HG02759 (cell line): Measurements from ENCODE around the gene CBARP.

Experiments used
- ATAC-seq: cut with Tn5 transposase; IDR thresholded peaks from one replicate; pipeline ENCODE4 v1.9.1; 2021; ENCODE audit warnings: mild to moderate bottlenecking, moderate library complexity; ENCODE audit not compliant: unreplicated experiment

The CBARP gene

DNA sequence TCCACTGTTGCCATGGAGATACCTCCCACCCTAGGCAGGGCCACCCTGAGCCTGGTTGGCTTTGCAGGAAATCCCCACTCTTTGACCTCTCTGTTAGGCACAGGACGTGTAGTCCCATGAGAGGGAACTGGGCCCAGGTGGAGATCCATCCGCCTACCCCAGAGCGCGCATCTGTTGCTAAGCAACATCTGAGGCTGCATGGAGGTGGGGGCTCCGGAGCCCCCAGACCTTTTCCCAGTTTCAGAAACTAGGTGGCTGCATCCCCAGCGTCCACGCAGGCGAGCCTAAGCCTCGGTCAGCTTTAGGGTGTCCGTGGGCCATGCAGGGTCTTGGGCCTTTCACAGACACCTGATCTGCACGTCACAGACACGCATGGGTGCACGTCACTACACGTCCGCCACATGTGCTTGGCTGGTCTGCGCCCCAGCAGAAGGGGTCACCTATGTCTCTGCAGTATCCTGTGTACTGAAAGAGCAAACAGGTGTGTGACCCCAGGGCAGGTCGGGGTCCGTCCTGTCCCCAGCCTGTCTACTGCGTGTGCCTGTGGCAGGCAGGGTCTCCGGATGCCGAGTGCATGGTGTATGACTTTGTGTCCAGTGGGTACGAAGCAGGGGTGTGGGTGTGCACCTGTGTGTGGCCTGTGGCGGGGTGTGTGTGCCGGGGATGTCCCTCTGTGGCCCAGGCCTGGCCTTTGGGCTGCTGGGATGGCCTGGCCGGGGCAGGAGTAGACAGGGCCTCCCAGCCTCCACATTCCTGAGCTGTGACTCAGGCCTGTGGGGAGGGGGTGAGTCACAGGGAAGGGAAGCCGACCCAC lies 27.2 kb upstream of the CBARP start:
- no peak for ATAC-seq

DNA sequence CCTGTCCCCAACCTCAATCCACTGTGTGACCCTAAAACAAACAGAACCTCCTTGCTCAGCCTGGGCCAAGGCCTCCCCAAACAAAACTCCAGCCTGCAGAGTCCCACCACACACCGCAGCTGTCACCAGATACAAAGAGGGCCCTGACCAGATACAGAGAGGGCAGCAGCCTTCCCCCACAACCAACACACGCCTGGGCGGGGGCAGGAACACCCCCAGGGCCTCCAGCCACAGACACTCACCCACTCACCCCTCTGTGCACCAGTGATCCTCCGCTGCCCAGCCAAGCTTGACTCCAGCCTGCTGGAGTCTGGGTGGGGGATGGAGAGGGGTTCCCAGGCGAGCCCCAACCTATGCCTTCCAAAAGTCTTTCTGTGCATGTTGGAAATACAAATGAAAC lies 25.4 kb upstream of the CBARP start:
- ATAC-seq, result no peak

DNA sequence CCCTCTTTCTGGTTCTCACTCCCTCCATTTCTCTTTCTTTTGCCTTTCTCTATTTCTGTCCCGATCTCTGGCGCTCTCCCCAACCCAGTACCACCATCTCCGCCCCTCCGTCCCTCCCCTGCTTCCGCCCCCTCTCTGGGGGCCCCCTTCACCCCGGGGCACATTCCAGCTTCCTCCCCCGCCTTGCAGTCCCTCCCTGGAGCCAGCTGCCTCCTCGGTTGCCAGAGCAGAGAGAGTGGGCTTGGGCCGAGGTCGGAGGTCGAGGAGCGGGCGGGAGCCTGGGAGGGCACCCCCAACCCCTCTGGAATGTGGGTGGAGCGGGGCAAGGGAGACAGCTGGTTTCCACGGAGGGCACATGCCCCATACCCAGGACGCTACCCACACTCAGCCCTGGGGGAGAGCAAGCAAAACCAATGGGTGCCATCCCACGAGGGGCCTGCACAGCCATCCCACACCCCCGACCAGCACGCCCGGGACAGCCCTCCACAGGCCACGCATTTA lies 24.9 kb upstream of the CBARP start:
- no peak for ATAC-seq

DNA sequence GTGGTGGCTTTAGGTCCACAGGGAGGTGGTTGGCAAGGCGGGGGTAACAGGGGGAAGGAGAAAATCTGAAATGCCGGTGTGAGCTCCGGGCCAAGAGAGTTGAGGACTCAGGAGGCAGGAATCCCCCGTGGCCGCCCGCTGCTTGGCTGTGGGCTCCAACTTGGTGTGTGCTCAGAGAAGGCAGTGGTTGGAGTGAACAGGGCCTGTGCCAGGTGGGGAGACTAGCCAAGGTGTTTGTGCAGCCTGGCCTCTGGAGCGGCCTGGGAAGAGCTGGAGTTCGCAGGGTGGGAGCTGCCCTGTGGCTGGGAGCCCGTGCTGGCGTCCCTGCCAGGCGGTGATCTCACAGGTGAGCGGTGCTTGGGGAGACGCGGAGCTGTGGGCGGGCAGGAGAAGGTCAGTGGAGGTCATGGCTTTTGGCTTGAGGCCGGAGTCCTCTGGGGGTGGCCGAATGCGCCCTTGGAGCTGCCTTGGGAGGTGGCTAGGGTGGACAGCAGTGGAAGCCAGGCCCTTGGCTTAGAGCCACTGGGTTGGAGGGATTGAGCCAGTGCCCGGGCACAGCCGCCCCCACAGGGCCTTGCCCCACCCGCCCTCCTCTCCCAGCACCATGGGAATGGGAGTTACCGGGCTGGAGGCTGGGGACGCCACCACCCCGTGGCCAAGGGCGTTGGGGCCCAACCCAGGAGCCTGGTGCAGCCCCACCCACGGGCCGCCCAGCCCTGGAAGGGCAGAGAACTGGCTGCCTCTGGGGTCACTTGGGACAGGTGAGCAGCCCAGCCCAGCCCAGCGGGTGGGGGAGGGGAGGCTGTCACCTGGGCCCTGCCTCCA lies 24.2 kb upstream of the CBARP start:
- ATAC-seq, result no peak

DNA sequence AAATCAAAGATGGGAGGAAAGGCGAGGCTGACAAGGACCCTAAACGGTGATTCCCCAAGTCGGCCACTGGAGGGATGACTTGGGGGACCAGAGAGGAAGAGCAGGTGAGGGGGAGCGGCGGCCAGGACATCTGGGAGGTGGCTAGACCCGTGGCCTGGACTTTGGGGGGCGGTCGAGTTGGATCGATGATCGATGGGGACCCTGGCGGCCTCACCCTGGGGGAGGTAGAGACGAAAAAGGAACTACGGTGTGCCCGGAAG lies 23.7 kb upstream of the CBARP start:
- no peak for ATAC-seq

DNA sequence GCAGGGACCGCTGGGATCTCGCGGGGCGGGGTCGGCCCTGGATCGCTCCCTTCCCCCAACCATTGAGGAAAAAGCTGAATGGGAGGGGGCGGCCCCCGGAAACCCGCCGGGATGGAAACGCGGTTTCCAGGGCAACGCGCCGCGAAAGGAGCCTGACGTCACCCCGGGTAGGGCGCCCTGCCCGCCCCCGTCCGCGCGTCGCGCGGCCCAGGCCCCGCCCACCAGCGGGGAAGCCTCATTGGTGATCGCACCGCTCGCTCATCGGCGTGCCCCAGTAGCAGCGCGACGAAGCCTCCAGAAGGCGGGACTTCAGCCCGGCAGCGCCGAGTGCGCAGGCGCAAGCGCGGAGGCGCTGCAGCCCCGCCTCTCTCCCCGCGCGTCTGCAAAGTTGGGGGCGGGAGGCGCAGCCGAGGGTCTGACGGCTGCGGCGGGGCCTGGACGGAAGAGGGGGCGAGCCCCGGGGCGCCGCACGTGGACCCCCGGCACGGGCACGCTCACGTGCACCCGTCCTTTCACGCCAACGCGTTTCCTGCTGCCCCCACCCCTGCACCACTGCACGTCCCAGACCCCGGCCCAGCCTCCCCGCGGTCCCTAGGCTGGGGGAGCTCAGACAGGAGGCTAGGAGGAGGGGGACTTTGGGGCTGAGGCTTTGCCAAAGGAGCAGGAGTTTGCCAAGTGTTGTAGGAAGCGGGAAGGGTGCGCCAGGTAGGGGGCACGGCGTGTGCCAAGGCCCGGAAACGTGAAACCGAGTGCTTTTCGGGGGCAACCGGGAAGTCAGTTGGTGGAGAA lies 23.1 kb upstream of the CBARP start:
- peak; percentile 67 for ATAC-seq

DNA sequence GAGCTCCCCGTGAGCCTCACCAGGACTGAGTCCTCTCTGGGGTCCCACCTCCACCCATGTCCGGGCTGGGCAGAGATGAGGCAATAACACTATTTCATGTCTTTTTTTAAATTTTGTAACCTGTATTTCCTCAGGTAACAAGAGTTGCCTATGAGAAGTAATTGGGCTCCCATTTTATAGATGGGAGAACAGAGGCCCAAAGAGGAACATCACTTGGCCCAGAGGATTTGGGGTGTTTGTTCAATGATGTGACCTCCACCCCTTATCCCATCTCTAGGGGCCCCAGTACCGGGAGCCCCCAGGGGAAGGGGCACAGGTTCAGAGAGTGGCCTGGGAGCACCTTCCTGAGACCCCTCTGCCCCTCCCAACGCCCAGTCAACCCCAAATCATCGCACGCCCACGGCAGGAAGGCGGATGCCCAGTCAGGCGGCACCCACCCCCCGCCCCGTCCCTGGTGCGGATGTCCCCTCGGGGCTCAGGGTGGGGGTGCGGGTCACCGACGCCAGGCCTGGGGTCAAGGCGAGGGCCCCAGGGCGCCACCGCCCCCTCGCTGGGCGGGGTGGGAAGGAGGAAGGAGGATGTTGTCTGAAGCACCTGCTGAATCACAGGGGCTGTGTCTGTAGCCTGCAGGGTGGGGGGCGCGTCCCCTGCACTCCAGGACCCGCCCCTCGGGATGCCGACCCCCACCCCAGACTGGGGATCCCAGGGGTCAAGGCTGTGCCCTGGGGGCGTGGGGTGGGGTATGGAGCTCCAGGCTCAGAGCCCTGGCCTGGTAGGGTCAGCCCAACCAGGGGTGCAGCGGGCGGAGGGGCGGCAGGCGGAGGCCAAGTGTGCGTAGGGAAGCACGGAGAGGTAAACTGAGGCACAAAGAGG lies 22.3 kb upstream of the CBARP start:
- ATAC-seq, result peak; percentile 13

DNA sequence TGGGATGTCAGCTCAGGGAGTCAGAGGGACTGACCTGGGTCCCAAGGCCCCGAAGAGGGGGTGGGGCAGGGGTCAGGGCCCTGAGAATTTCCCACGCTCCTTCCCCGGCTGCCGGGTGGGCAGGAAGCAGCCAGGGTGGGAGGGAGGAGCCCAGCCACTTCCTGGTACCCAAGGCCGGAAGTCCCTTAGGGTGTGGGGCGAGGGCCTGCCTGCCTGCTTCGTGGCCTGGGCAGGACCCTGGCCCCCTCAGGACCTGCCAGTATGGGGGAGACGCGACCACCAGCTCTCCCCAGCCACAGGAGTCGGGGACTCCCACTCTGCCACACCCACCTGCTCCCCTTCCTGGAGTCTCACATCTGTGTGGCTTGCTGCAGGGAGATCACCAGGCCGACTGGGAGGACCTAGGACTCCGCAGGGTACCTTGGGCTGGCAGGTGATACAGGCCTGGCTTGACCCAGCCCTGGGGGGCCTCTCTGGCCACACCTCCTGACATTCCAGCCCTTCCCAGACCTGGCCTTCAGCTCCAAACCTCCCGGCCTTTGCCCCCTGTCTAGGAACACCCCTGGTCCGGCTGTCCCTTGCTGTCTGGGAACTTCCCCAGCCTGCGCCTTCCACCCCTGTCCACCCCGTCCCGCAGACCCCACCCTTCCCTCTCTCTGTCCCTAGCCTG lies 21.5 kb upstream of the CBARP start:
- ATAC-seq, result peak; percentile 34

DNA sequence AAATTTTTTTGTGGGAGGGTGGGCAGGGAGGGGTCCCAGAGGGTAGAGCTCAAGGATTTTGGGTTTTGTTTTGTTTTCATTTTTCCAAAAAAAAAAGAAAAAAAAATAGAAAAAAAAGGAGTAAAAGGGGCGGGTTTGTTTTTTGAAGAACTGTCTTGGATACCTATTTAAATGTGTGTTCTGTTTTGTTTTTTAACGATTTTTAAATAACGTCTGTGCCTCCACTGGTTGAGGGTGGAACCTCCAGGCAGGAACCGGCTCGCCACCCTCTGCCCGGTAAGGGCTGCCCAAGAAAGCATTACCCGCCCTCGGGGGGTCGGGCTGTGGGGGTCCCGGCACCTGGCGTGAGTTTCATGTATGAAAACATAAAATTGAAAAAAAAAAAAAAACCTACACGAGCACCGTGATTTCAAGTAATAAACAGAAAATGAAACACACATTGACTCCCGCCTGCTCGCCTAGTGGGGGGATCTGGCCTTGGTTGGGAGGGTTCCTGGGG lies 21.0 kb upstream of the CBARP start:
- no peak for ATAC-seq

DNA sequence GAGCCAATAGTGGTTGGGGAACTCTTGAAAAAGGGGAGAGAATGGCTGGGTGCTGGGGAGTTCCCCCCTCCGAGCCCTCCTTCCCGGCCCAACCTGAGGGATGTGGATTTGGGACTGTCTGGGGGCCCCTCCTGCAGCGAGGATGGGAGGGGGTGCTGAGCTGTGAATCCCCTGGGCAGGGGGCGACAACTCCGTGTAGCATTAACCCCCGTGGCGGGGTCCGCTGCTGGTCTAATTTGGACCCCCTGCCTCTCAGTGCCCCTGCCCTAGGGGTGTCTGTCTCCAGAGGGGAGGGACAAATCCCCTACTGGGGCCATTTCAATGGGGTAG lies 20.3 kb upstream of the CBARP start:
- ATAC-seq, result no peak

DNA sequence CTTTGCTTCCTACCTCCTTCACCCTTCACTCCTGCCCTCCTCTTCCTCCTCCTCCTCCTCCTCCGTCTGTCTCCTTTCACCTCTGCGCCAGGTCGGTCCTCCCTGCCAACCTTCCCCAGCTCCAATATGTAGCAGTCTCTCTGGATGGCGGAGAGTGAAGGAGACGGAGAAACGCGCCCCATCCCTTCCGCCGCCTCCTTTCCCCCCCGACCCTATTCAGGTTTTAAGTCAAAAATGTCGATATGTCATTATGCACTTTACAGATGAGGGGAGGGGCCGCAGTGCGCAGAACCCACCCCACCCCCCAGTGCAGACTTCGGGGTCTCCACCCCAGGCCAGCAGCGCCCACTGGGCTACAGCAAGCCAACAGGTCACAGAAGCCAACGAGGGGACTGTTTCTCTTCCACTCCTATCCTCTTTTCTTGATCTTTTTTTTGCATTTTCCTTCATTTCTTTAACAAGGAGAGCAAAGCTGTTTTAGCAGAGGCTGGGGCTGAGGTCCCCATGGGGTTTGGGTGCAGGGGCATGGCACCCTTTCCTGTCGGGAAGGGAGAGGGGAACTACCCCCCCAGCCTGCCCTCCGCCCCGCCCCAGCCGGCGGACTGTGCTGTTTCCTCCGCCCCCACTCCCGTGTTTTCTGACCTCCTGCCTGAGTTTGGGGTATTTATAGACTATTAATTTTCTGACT lies 19.8 kb upstream of the CBARP start:
- no peak for ATAC-seq

DNA sequence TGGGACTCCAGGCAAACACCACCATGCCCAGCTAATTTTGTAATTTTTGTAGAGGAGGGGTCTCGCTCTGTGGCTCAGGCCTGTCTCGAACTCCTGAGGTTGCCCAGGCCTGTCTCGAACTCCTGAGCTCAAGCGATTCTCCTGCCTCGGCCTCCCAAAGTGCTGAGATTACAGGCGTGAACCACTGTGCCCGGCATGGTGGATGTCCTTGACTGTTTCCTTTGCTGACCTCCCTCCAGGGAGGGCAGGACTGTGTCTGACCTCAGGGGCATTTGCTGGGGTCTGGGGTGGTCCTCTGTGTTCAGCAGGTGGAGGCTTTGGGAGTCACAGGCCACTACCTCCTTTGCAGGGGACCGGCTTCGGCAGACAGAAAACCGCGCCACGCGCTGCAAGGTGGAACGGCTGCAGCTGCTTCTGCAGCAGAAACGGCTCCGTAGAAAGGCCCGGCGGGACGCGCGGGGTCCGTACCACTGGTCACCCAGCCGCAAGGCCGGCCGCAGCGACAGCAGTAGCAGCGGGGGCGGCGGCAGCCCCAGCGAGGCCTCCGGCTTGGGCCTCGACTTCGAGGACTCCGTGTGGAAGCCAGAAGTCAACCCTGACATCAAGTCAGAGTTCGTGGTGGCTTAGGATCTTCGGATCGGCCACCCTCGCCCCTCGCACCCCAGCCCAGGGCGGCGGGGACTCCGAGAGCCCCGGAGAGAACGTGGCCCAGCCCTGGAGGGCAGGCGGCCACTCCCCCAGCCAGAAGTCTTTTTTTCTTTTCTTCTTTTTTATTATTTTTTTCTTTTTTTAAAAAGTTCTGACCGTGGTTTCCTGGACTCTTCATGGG lies 19.1 kb upstream of the CBARP start:
- ATAC-seq, result no peak

DNA sequence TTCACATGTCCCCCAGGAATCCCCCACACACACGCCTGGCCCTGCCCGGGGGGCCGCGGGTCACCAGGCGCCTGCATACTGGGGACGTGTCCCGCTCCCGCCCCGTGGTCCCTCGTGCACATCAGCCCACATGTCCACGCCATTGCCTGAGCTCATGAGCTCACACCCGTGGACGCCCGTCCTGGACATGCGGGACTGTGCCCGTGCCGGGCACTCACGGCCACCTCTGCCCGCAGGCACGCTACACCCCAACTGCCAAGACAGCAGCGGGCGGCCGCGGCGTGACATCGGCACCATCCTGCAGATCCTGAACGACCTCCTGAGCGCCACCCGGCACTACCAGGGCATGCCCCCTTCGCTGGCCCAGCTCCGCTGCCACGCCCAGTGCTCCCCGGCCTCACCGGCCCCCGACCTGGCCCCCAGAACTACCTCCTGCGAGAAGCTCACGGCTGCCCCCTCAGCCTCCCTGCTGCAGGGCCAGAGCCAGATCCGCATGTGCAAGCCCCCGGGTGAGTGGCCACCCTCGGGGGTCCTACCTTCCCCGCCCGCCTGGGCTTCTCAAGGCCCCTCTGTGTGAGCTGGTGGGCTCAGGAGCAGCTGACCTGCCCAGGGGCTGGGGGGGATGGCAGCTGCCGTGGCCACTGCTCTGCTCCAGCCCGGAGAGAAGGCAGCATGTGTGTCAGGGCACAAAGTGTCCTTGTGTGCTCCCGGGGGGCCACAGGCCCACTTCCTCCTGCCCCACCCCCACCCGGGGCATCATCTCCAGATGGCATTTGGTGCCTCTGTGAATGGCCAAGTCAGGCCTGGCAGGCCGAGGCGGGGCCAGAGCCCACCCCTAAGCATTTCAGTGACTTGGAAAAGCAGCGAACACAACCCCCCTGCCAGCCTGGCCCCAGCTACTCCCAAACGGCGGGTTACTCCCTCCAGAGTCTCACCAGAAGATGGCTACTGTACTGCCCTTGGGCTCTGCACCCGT lies 17.7 kb upstream of the CBARP start:
- ATAC-seq, result no peak

DNA sequence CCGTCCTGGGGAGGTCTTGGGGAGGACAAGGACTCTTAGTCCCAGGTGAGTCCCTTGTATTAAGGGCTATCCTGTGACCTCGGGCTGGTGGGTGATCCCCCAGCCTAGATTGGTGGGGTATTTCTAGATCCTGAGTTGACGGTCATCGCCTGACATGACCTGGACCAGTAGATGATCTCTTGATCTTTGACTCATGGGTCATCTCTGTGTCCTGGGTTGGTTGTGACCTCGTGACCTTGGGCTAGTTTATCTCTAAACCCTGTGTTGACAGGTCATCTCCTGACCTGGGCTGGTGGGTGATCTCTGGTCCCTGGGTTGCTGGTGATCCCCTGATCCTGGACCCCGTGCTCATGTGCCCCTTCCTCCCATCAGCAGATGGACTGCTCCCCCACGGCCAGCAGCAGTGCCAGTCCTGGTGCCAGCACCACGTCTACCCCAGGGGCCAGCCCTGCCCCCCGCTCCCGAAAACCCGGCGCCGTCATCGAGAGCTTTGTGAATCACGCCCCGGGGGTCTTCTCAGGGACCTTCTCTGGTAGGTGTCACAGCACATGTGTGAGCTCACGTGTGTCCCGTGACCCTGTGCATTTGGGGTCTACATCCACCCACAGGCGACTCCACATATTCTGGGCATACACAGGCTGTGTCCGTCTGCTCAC lies 16.9 kb upstream of the CBARP start:
- ATAC-seq, result no peak

DNA sequence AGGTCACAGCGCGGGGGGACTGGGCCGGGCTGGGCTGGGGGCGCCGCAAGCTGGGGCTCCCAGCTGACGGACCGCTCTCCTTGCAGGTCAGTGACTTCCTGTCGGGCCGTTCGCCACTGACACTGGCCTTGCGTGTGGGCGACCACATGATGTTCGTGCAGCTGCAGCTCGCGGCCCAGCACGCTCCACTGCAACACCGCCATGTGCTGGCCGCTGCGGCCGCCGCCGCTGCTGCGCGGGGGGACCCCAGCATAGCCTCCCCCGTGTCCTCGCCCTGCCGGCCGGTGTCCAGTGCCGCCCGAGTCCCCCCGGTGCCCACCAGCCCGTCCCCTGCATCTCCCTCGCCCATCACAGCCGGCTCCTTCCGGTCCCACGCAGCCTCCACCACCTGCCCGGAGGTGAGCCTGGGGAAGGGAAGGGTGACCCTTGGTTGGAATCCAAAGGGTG lies 16.3 kb upstream of the CBARP start:
- no peak for ATAC-seq

DNA sequence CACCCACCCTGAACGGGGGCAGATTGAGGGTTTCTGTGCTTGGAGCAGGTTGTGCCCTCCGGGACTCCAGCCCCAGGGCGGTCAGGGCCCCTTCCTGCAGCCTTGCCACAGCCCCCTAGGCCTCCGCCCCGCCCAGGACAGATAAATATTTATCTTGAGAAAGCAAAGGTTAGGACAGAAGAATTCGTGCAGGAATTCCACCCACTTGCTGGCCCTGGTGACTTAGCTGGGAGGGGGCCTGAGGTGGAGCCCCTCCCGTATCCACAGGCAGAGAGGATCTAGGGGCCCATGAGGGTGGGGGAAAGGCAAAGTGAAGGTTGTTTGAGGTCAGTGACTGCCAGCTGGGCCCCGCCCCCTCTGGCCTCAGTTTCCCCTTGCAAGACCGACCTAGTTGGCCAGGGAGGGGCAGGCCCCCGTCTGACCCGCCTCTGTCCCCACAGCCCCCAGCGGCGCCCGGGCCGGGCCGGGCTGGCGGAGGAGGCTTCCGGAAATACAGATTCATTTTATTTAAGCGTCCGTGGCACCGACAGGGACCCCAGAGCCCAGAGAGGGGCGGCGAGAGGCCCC lies 15.8 kb upstream of the CBARP start:
- no peak for ATAC-seq
